ENCODE results near the gene SLC6A19. TPM values are rescaled to one million over a fixed set of nuclear protein-coding genes. Genes with fewer than 3 reads are reported as not detected.

The SLC6A19 gene
- total RNA-seq, 1 donor from 2014 or later, result 2.2 TPM

GRCh38 chr5:1220351-1220750 lies 19.0 kb downstream of the SLC6A19 start:
- Mint-ChIP-seq H3K27ac (no peak overlapping the region), H3K4me1 (ENCODE audit: low read depth) (no peaks in the 10 kb centered on the region), H3K27me3 (no peaks in the 10 kb centered on the region), H3K9me3 (ENCODE audit: low read depth) (peaks cover 4% of the 10 kb centered on the region), H3K36me3 (ENCODE audit: insufficient read depth) (peaks cover 1% of the 10 kb centered on the region), H3K4me3 (ENCODE audit: low read depth) (no peak overlapping the region)
- TF ChIP-seq, protein P1, sequence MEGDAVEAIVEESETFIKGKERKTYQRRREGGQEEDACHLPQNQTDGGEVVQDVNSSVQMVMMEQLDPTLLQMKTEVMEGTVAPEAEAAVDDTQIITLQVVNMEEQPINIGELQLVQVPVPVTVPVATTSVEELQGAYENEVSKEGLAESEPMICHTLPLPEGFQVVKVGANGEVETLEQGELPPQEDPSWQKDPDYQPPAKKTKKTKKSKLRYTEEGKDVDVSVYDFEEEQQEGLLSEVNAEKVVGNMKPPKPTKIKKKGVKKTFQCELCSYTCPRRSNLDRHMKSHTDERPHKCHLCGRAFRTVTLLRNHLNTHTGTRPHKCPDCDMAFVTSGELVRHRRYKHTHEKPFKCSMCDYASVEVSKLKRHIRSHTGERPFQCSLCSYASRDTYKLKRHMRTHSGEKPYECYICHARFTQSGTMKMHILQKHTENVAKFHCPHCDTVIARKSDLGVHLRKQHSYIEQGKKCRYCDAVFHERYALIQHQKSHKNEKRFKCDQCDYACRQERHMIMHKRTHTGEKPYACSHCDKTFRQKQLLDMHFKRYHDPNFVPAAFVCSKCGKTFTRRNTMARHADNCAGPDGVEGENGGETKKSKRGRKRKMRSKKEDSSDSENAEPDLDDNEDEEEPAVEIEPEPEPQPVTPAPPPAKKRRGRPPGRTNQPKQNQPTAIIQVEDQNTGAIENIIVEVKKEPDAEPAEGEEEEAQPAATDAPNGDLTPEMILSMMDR (IDR thresholded peaks at IDR 0.05; ENCODE audit: unreplicated experiment), result no peak
- no peak for DNase-seq (ENCODE audit: low spot score, unreplicated experiment)

GRCh38 chr5:1220831-1221230 lies 19.4 kb downstream of the SLC6A19 start:
- Mint-ChIP-seq H3K36me3 (ENCODE audit: insufficient read depth) (peaks cover under 1% of the 10 kb centered on the region), H3K27ac (no peak overlapping the region), H3K4me1 (ENCODE audit: low read depth) (no peaks in the 10 kb centered on the region), H3K9me3 (ENCODE audit: low read depth) (peaks cover 1% of the 10 kb centered on the region), H3K27me3 (no peaks in the 10 kb centered on the region), H3K4me3 (ENCODE audit: low read depth) (no peak overlapping the region)
- TF ChIP-seq, protein P1 (IDR thresholded peaks at IDR 0.05; ENCODE audit: unreplicated experiment), result no peak
- DNase-seq (ENCODE audit: low spot score, unreplicated experiment), result no peak

DNA sequence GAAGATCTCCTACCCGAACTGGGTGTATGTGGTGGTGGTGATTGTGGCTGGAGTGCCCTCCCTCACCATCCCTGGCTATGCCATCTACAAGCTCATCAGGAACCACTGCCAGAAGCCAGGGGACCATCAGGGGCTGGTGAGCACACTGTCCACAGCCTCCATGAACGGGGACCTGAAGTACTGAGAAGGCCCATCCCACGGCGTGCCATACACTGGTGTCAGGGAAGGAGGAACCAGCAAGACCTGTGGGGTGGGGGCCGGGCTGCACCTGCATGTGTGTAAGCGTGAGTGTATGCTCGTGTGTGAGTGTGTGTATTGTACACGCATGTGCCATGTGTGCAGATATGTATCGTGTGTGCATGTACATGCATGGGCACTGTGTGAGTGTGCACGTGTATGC lies 20.3 kb downstream of the SLC6A19 start:
- H3K4me1 Mint-ChIP-seq (ENCODE audit: low read depth), result no peaks in the 10 kb centered on the region
- H3K4me3 Mint-ChIP-seq (ENCODE audit: low read depth), result no peak overlapping the region
- no peak for DNase-seq (ENCODE audit: low spot score, unreplicated experiment)
- TF ChIP-seq, protein P1 (IDR thresholded peaks at IDR 0.05; ENCODE audit: unreplicated experiment), result no peak
- no peak overlapping the region for H3K27ac Mint-ChIP-seq
- no peaks in the 10 kb centered on the region for H3K36me3 Mint-ChIP-seq (ENCODE audit: insufficient read depth)
- H3K9me3 Mint-ChIP-seq (ENCODE audit: low read depth), result no peaks in the 10 kb centered on the region
- no peaks in the 10 kb centered on the region for H3K27me3 Mint-ChIP-seq

DNA sequence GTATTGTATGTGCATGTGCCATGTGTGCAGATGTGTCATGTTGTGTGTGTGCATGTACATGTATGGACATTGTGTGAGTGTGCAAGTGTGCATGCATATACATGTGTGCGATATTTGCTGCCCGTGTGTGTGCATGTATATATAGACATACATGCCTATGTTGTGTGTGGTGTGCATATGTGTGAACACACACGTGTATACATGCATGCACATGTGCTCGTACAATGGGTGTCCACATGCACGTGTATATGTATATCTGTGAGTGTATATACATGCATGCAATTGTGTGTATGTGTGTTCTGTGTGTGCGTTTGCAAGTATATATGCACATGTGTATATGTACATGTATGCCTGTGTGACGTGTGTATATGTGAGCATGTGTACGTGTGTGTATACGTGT lies 20.8 kb downstream of the SLC6A19 start:
- Mint-ChIP-seq H3K9me3 (ENCODE audit: low read depth) (no peaks in the 10 kb centered on the region), H3K36me3 (ENCODE audit: insufficient read depth) (no peaks in the 10 kb centered on the region), H3K4me1 (ENCODE audit: low read depth) (no peaks in the 10 kb centered on the region), H3K27ac (no peak overlapping the region), H3K27me3 (no peaks in the 10 kb centered on the region), H3K4me3 (ENCODE audit: low read depth) (no peak overlapping the region)
- no peak for DNase-seq (ENCODE audit: low spot score, unreplicated experiment)
- TF ChIP-seq, protein P1 (IDR thresholded peaks at IDR 0.05; ENCODE audit: unreplicated experiment), result no peak

DNA sequence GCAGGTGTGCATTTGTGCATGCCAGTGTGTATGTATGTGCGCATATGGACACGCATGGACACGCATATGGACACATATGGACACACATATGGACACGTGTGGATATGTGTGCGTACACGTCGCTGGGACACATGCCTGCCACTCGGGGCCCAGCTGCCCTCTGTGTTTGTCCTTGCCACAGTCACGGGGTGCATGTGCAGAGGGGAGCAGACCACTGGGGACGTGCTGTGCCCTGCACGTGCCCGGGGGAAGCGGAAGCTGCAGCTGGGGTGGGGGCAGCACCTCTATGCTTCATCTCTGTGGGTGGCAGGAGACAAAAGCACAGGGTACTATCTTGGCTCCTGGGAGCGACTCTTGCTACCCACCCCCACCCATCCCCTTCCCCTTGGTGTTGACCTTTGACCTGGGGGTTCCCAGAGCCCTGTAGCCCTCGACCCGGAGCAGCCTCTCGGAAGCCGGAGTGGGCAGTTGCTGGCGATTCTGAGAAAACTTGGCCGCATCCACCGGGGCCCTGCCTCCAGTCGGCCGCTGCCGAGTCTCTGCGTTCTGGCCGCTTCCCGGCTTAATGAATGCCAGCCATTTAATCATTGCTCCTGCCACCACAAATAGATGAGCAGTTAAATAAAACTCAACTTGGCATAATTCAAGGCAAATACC lies 21.4 kb downstream of the SLC6A19 start:
- Mint-ChIP-seq H3K27ac (no peak overlapping the region), H3K27me3 (no peaks in the 10 kb centered on the region), H3K4me1 (ENCODE audit: low read depth) (no peaks in the 10 kb centered on the region), H3K9me3 (ENCODE audit: low read depth) (no peaks in the 10 kb centered on the region), H3K4me3 (ENCODE audit: low read depth) (no peak overlapping the region), H3K36me3 (ENCODE audit: insufficient read depth) (no peaks in the 10 kb centered on the region)
- DNase-seq (ENCODE audit: low spot score, unreplicated experiment), result no peak
- TF ChIP-seq, protein P1 (IDR thresholded peaks at IDR 0.05; ENCODE audit: unreplicated experiment), result no peak
